ENCODE data around the gene PHF12.
"Not testable (repeated sequence)": the region's sequence is repeated elsewhere in the genome, so short reads cannot be mapped to it uniquely, and the experiment has no call there.

The PHF12 gene

GRCh38 chr17:28953444-28954118 is 2.3 kb upstream of the PHF12 start:
- DNase-seq (ENCODE audit: low spot score), result peak; percentile 50

GRCh38 chr17:28951991-28952975 is 965 bp upstream of the PHF12 start:
- DNase-seq (ENCODE audit: low spot score), result peak; percentile 96

DNA sequence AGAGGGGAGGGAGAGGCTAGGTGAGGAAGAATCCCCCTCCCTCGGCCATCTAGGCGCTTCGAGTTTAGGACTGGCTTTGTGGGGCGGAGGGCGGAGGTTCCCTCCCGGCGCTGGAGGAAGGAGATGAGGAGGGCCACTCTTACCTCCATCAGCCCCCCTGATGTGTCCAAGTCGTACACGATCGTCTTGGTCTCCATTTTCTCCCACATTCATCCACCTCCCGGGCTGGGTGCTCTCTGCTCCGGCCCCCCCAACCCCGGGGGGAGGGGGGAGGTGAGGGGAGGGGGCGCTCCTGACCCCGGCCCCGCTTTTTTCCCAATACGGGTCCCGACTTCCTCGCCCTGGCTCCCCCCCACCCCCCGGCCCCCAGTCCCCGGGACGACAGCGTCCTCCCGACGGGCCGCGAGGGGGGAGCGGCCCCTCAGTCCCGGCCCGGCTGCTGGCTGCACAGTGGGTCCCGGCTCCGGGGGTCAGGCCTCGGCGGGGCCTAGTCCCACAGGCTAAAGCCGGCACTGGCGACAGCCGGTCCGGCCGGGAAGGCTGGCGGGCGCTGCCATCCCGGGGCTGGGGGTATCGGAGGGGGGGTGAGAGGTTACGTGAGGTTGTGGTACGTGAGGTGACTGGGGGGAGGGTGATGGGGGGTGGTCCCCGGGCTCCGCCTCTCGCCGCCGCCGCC is 428 bp downstream of the PHF12 start:
- no peak for DNase-seq (ENCODE audit: low spot score)

DNA sequence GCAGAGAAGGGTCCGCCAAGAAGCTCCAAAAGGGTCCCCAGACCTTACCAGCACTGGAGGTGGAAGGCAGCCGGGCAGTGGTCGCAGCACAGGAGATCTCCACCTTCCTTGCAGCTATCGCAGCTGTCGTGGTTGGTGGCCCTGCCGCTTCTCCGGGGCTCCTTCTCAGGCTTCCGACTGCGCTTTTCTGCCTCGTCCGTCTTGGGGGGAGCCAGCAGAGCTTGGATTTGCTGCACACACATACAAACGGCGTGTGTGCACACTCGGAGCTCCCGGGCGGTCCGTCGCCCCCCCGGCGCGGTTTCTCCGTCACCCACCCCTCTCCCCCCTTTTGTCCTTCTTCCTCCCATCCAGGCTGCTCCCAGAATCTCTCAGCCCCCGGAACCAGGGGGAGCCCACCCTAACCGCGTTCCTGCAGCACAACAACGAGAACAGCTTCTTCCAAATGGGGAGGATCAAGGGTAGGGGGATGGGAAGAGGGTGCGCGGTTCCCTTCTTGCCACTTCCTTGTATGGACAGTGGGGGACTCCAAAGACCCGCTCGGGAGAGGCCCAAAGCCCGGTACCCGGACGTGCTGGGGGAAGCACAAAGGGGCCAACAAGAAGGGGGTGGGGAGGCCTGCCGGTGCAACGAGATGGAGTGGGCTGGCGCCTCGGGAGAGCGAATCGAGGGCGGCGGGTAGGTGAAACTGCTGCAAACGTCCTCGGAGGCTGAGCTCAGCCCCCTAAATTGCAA is 1.1 kb downstream of the PHF12 start:
- DNase-seq (ENCODE audit: low spot score), result peak; percentile 12

GRCh38 chr17:28949185-28950016 is 1.9 kb downstream of the PHF12 start:
- peak; percentile 39 for DNase-seq (ENCODE audit: low spot score)

DNA sequence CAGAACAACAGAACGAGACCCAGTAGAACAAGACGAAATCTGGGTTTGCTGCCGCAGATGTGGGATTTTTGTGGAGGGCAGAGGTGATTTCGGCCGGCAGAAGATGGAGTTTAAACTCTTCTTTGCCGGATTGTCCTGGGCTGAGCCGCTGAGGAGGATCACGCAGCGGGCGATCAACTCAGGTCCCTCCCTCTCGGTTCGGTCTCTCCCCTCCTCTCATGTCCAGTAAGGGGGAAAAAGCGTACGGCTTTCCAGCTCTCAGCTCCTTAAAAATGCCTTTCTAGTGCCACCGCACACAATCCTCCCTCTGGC is 2.5 kb downstream of the PHF12 start:
- no peak for DNase-seq (ENCODE audit: low spot score)

DNA sequence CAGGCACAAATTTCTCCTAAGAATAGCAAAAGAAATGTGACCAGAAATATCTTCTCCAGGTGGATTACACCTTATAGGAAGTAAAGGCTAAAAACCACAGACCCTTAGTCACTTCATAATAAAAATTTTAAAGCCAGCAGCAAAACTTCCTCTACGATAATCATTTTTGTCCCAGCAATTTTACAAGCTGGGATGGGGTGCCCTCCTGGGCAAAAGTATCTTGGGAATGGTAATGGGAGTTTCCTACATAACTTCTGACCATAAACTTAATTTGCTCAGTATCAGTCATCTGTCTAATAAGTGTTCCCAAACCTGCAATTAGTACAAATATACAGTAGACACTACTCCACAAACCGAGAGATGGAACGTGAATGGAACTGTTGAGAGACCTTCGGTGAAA is 3.0 kb downstream of the PHF12 start:
- no peak for DNase-seq (ENCODE audit: low spot score)

- no peak for DNase-seq (ENCODE audit: low spot score)
These were observed 3.7 kb downstream of the PHF12 start for GRCh38 chr17:28947639-28948038.

- DNase-seq (ENCODE audit: low spot score), result peak; percentile 45
These were observed 5.1 kb downstream of the PHF12 start for GRCh38 chr17:28946239-28946638.

DNA sequence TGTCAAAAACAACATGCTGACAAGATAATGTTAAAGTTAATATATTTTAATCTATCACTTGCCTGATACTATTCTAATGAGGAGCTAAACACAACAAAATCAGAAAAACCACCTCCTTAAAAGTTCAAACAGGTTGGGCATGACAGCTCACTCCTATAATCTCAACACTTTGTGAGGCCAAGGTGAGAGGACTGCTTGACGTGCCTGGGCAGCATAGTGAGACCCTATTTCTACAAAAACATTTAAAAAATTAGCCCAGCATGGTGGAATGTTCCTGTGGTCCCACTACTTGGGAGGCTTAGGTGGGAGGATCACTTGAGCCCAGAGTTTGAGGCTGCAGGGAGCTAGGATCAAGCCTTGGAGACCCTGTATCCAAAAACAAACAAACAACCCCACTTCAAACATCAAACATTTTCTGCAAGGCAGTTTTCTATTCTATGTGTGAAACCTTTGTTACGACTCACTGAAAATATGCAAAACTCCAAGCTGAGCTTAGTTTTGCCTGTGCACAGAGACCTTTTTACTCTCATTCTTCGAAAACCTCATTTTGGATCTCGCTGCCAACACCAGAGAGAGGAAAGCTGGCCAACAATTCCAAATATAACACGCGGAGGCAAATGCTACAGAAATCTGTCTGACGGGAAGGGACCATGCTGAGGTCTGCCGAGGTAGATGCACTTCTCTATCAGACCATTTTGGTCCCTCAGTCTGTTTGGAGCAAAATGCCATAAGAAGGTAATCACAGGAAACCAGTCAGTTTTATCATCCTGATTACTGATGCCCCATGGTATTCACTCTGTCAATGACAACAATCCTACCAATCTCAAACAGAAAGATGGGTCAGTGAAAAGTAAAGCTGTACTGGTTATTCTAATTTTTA is 6.2 kb downstream of the PHF12 start:
- DNase-seq (ENCODE audit: low spot score), result peak; percentile 30

DNA sequence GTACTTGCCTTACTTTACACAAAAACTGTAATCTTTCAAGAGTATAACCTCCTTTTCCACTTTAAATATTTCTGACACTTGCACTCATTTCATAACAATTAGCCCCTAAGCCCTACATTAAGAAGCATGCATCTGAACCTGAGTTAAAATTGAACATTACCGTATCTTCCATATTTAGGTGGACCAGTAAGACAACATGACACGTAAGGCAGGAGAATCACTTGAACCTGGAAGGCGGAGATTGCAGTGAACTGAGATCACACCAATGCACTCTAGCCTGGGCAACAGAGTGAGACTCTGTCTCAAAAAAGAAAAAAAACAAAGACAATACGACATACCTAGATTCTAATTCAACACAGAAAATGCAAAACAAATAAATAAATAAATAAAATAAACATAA is 7.0 kb downstream of the PHF12 start:
- DNase-seq (ENCODE audit: low spot score), result no peak

GRCh38 chr17:28942925-28943324 is 8.4 kb downstream of the PHF12 start:
- DNase-seq (ENCODE audit: low spot score), result no peak

GRCh38 chr17:28941251-28941650 is 10.1 kb downstream of the PHF12 start:
- no peak for DNase-seq (ENCODE audit: low spot score)

- DNase-seq (ENCODE audit: low spot score), result no peak
These were observed 10.6 kb downstream of the PHF12 start for GRCh38 chr17:28940675-28941074.

GRCh38 chr17:28940142-28940541 is 11.2 kb downstream of the PHF12 start:
- DNase-seq (ENCODE audit: low spot score), result no peak

DNA sequence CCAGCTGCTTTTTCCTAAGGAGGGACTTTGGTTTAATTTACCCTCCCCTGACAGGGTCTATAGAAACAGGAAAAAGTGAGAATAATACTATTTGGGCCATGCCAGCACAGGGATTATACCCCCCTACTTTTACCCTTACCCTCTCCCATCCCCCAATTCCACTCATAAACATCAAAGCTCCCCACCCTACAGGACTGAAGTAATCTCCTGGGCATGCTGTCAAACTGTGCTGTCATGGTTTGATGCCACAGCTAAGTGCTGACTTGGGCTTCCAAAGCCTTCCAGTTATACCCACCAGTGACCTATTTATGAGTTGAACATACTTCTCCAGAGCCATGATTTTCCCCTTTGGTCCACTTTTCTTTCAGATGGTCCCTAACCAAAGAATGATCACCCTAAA is 12.8 kb downstream of the PHF12 start:
- no peak for DNase-seq (ENCODE audit: low spot score)

DNA sequence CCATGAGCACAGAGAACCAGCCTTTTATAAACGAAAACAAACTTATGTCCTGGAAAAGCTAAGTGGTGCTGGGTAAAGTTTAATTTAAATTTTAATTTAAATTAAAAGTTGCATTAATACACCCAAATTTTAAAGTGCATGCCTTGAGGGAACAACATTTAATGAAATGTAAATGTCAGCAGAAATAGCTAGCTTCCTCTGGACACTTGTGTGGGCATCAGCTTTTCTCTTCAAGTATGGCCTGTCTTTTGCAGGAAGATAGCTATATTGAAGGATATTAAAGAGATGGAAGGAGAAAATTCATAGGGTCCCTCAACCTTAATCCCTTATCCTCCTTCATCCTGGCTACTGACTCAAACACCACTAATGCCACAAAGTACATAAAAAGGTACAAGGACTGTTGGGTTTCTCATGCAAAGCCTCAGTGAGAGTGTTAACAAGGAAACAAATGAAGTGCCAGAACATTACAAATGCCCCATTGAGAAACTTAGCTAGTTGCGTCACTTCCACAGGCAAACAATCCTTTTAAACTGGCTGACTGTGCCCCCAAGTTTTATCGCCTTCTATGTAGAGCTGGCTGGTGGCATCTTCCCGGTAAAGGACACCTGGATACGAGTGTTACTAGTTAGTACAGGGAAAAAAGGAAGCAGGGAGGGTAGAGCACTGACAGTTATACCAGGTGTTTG is 14.1 kb downstream of the PHF12 start:
- peak; percentile 63 for DNase-seq (ENCODE audit: low spot score)

- no peak for DNase-seq (ENCODE audit: low spot score)
These were observed 15.4 kb downstream of the PHF12 start for GRCh38 chr17:28935744-28936460.

- DNase-seq (ENCODE audit: low spot score), result not testable (repeated sequence)
These were observed 16.8 kb downstream of the PHF12 start for GRCh38 chr17:28934508-28934907.

Measured in AG20443 (cell line).